HG03060 (cell line): ENCODE measurements around the gene ZC3H7A.
"Not testable (repeated sequence)": the region's sequence is repeated elsewhere in the genome, so short reads cannot be mapped to it uniquely, and the experiment has no call there.

Experiments used
- ATAC-seq: cut with Tn5 transposase; IDR thresholded peaks from one replicate; pipeline ENCODE4 v1.9.1; 2021; ENCODE audit warnings: low read depth, moderate number of reproducible peaks; ENCODE audit not compliant: unreplicated experiment

The ZC3H7A gene

DNA sequence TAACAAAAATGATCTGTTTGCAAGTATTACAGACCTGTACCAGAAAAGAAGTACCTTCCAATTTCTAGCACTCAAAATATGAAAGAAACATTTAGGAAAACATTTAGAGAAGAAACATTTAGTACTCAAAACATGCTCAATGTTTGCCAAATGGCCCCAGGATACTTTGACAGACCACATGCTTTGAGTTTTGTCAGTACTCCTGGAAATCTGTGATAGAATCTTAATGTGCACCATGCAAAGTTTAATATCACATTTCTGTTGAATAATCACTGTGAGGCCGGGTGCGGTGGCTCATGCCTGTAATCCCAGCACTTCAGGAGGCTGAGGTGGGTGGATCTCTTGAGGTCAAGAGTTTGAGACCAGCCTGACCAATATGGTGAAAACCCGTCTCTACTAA lies 8.5 kb upstream of the ZC3H7A start:
- no peak for ATAC-seq

DNA sequence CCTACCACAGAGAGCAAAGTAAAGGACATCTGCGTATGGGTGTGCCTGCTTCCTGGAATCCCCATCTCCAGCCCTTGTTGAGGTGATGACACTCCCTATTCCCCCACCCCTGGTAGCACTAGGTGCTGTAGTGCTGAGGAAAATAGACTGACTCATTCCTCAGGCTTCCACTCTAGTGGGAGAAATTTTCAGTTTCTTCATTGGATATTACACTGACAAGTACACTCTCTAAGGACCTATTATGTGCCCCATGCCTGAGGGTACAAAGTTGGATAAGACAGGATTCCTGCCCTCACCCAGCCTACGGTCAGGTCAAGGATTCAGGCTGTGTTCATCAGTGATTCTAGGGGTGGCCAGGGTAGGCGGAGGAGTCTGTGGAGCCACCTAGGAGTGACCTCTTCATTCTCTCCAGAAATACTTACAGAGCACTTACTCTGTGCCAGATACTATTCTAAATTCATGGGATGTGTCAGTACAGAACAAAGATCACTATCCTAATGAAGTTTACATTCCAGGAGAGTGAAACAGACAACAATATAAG lies 4.5 kb upstream of the ZC3H7A start:
- ATAC-seq = no peak

DNA sequence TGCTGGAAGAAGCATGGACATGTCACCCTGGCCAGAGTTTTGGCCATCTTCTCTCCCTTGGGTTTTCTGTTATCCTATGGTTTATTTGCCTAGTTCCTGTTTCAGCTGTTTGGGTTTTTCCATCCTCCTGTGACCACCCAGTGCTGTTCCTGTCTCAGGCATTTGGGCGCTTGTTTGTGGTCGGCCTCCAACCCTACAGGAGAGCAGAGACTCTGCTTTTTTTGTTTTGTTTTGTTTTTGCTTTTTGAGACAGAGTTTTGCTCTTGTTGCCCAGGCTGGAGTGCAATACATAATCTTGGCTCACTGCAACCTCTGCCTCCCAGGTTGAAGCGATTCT lies 3.3 kb upstream of the ZC3H7A start:
- no peak for ATAC-seq

GRCh38 chr16:11799509-11800381 lies 2.7 kb upstream of the ZC3H7A start:
- ATAC-seq = no peak

DNA sequence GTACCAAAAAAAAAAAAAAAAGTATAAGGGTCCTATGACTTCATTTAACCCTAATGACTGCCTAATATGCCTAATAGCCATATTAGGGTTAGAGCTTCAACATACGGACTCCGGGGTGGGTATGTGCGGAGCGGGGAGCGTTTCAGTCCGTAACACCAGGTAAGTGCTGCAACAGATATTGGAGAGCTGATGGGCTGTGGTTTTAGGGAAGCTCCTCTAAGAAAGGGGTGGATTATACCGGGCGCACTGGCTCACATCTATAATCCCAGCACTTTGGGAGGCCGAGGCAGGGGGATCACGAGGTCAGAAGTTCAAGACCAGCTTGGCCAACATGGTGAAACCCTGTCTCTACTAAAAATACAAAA lies 1.9 kb upstream of the ZC3H7A start:
- no peak for ATAC-seq

- ATAC-seq = no peak
These were observed 870 bp upstream of the ZC3H7A start for GRCh38 chr16:11797957-11798299.

GRCh38 chr16:11796227-11797165 lies 562 bp downstream of the ZC3H7A start:
- no peak for ATAC-seq

DNA sequence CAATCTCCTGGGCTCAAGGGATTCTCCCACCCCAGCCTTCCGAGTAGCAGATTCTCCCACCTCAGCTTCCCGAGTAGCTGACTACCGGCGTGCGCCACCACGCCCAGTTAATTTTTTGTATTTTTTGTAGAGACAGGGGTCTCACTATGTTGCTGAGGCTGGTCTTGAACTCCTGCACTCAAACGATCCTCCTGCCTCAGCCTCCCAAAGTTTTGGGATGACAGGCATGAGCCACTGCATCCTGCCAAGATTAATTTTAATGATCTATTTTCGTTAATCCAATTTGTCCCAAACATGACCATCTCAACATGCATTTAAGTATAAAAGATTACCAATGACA lies 1.2 kb downstream of the ZC3H7A start:
- no peak for ATAC-seq

DNA sequence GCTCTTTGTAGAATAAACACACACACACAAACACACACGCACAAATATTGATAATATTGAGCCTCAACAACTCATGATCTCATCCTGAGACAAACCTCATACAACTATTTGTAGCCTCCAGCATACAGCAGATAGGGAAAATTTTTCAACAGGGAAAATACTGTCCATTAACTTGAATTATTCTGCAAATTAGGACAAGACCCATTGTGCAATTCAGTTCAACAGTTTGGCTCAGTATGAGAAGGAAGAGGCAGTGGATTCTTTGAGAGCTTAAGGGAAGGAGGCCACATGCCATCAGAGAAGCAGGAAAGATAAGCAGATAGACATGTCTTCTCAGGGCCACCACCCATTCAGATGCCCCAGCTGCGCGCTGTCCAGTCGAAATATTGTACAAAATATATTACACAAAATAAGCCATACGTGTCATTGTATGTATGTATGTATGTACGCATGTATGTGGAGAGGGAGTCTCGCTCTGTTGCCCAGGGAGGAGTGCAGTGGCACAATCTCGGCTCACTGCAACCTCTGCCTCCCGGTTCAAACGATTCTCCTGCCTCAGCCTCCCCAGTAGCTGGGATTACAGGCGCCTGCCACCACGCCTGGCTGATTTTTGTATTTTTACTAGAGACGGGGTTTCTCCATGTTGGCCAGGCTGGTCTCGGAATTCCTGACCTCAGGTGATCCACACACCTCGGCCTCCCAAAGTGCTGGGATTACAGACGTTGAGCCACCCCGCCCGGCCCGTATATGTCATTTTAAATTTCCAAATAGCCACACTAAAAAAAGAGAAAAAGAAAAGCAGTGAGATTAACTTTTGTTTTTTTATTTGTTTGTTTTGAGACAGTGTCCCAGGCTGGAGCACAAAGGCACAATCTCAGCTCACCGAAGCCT lies 1.8 kb downstream of the ZC3H7A start:
- ATAC-seq = no peak

- ATAC-seq = no peak
These were observed 2.6 kb downstream of the ZC3H7A start for GRCh38 chr16:11794447-11794846.

GRCh38 chr16:11793840-11794239 lies 3.2 kb downstream of the ZC3H7A start:
- no peak for ATAC-seq

DNA sequence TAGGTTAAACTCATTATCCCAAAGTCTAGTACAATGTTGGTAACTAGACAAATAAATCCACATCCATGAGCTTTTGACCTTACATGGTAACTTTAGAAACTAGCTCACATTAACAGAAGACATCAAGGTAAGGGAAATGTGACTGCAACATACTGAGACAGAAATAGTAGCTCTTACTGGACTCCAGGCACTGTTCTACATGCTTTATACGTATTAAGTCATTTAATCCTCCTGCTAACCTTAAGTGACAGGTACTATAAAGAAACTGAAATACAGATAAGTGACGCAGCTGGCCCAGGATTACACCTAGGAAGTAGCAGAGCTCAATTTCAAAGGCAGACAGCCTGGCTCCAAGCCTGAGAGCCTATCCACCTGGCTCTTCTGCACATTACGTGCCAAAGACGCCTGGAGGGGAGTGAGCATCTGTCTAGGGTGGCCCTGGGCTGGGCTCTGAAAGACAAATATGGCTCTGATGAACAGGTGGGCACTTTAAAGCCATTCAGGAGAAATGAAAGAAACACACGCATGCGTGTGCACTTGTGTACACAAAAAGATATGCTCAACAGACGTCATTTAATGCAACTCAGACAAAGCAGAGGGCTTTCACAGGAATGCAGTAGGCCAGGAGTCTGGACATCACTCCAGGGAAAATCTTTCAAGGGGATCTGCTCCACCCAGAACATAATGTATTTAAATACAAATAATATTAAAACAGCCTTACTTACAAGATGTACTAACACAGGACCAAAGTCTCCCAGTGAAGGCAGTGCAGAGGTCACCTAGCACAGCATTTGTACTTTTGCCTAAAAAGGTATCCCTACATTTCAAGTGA lies 4.4 kb downstream of the ZC3H7A start:
- ATAC-seq = no peak

GRCh38 chr16:11791144-11791828 lies 5.8 kb downstream of the ZC3H7A start:
- no peak for ATAC-seq

GRCh38 chr16:11788914-11789313 lies 8.1 kb downstream of the ZC3H7A start:
- no peak for ATAC-seq

- ATAC-seq = not testable (repeated sequence)
These were observed 12.0 kb downstream of the ZC3H7A start for GRCh38 chr16:11784980-11785599.

GRCh38 chr16:11784381-11784780 lies 12.7 kb downstream of the ZC3H7A start:
- not testable (repeated sequence) for ATAC-seq

GRCh38 chr16:11784038-11784369 lies 13.1 kb downstream of the ZC3H7A start:
- ATAC-seq = no peak

DNA sequence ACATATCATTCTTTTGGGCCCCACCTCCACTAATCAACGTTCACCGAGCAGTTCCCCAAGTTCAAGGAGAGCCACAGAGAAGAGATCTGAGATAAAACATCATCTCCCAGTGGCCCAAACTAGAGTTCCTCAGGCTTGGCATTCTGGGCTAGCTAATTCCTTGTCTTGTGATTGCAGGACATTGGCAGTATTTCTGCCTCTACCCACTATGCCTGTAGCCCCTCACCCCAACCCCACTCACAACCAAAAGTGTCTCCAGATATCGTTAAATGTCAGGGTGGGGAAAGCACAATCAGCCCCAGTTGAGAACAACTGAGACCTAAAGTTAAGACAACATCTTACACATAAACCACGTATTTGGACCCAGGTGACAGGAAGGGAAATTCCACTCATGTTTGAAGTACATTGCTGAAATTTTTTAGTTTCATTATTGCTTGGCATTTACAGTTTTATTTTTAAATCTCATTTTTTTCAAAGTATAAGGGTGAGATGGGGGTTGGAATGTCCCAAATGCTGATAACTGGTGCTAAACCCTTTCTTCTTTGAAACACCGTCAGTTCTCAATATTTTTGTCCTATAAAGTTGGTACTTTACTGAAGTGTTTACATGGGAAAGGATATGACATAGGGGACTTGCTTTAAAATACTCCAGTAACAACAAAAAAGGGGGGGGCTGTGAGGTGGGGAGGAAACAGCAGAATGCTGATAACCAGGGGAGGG lies 13.6 kb downstream of the ZC3H7A start:
- peak; percentile 43 for ATAC-seq
